IPS DF 6.9 (cell line): Measurements from ENCODE around the gene ATXN1L.
"Not testable (repeated sequence)": the region's sequence is repeated elsewhere in the genome, so short reads cannot be mapped to it uniquely, and the experiment has no call there.

Experiments used
- DNase-seq: peaks from one replicate; pipeline ENCODE4 v3.0.0-alpha.2; 2013; ENCODE audit warnings: low read depth, low spot score
- H3K27ac ChIP-seq: one replicate; pipeline ENCODE4 v1.5.1; 2013; ENCODE audit warnings: low read length, control low read depth
- H3K27me3 ChIP-seq: 2 replicates; pipeline ENCODE4 v1.6.1; 2013; ENCODE audit warnings: mild to moderate bottlenecking, low read length; ENCODE audit not compliant: control insufficient read depth, insufficient read depth
- H3K36me3 ChIP-seq: 2 replicates; pipeline ENCODE4 v1.6.1; 2013; ENCODE audit warnings: low read length; ENCODE audit not compliant: control insufficient read depth, insufficient read depth
- H3K4me1 ChIP-seq: 2 replicates; pipeline ENCODE4 v1.6.1; 2013; ENCODE audit warnings: low read length; ENCODE audit not compliant: control insufficient read depth, insufficient read depth
- H3K4me3 ChIP-seq: 2 replicates; pipeline ENCODE4 v1.5.1; 2013; ENCODE audit warnings: mild to moderate bottlenecking, low read length
- H3K9me3 ChIP-seq: 2 replicates; pipeline ENCODE4 v1.6.1; 2013; ENCODE audit warnings: low read length, inconsistent platforms; ENCODE audit not compliant: control insufficient read depth, insufficient read depth
- WGBS: extraction: QIAGEN DNeasy Blood & Tissue Kit; methylation state at CpG from one replicate; pipeline ENCODE4 v1.1.7; 2013; ENCODE audit warnings: mixed read lengths, missing lambda C conversion rate; ENCODE audit not compliant: insufficient read length, insufficient coverage; 5-methylcytosine and 5-hydroxymethylcytosine counted together

ATXN1L gene

DNA sequence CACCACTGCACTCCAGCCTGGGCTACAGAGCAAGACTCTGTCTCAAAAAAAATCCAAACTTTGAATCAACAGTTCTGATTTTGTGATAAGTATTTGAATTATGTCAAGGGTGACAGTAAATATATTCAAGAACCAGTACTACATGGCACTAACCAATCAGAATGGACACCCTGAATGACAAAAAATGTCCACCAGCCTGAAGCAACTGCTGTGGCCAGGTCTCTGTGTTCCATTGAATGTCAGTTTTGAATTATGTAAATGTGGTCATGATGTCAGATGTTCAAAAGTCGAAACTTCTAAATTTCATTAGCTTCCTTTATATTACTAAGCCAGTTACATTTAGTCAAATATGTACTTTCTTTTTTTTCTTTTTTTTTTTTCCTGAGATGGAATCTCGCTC lies 15.4 kb upstream of the ATXN1L start:
- H3K4me3 ChIP-seq: no peak overlapping the region
- no peaks in the 10 kb centered on the region for H3K36me3 ChIP-seq
- WGBS: no CpG with 5 or more reads among the region's 2 CpGs
- DNase-seq: no peak
- H3K27me3 ChIP-seq: no peaks in the 10 kb centered on the region
- no peaks in the 10 kb centered on the region for H3K4me1 ChIP-seq
- no peak overlapping the region for H3K27ac ChIP-seq
- no peaks in the 10 kb centered on the region for H3K9me3 ChIP-seq

- not testable (repeated sequence) for DNase-seq, H3K36me3 ChIP-seq, H3K4me3 ChIP-seq, H3K9me3 ChIP-seq, H3K27me3 ChIP-seq, H3K27ac ChIP-seq, H3K4me1 ChIP-seq
- no CpG with 5 or more reads among the region's 3 CpGs for WGBS
Observed at GRCh38 chr16:71831698-71832097, 14.1 kb upstream of the ATXN1L start.

DNA sequence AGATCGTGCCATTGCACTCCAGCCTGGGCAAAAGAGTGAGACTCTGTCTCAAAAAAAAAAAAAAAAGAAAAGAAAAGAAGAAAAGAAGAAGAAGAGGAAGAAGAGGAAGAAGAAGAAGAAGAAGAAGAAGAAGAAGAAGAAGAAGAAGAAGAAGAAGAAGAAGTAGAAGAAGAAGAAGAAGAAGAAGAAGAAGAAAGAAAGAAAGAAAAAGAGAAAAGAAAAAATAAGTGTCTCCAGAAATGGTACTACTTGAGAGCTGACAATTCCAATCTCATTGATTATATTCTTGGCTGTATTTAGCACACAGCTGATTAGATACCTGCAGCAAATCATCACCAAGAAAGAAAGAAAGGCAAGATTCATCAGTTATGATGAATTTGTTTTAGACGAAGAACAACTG lies 13.7 kb upstream of the ATXN1L start:
- H3K27ac ChIP-seq, H3K4me3 ChIP-seq: not testable (repeated sequence)
- WGBS: no CpG with 5 or more reads among the region's 2 CpGs

GRCh38 chr16:71834291-71834690 lies 11.5 kb upstream of the ATXN1L start:
- no peak overlapping the region for H3K27ac ChIP-seq
- no peaks in the 10 kb centered on the region for H3K4me1 ChIP-seq
- no peaks in the 10 kb centered on the region for H3K36me3 ChIP-seq
- WGBS: no CpG with 5 or more reads among the region's 3 CpGs
- no peaks in the 10 kb centered on the region for H3K9me3 ChIP-seq
- DNase-seq: no peak
- H3K4me3 ChIP-seq: no peak overlapping the region
- H3K27me3 ChIP-seq: no peaks in the 10 kb centered on the region

More for the DNA sequence above, 13.7 kb upstream of the ATXN1L start:
- H3K4me1 ChIP-seq, H3K27me3 ChIP-seq, H3K36me3 ChIP-seq, H3K9me3 ChIP-seq, DNase-seq: not testable (repeated sequence)

GRCh38 chr16:71837150-71837549 lies 8.6 kb upstream of the ATXN1L start:
- WGBS: no CpG with 5 or more reads among the region's 3 CpGs
- no peak for DNase-seq
- Histone ChIP-seq H3K36me3 (no peaks in the 10 kb centered on the region), H3K27me3 (no peaks in the 10 kb centered on the region), H3K4me3 (no peak overlapping the region), H3K27ac (no peak overlapping the region), H3K9me3 (no peaks in the 10 kb centered on the region), H3K4me1 (no peaks in the 10 kb centered on the region)

GRCh38 chr16:71840052-71840451 lies 5.7 kb upstream of the ATXN1L start:
- Histone ChIP-seq H3K36me3 (no peaks in the 10 kb centered on the region), H3K9me3 (no peaks in the 10 kb centered on the region), H3K27me3 (no peaks in the 10 kb centered on the region), H3K4me1 (no peaks in the 10 kb centered on the region), H3K27ac (no peak overlapping the region), H3K4me3 (no peak overlapping the region)
- no peak for DNase-seq
- no CpG with 5 or more reads among the region's 7 CpGs for WGBS

DNA sequence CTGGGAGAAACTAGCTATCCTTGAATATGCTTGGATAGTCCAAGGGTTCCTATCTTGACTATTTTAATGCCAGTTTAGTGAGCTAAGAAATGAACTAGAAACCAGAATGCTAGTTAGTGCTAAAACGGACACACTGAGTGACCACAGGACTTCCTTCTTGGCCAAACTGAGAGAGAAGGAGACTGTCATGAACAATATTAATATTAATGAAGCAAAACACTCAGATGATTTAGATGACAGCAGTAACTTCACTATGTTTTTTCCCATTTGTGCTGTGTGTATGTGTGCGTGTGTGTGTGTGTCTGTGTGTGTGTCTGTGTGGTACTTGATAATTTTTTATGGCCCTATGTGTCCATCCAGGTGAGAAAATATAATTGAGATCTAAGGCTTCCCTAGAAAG lies 2.2 kb upstream of the ATXN1L start:
- H3K27ac ChIP-seq: no peak overlapping the region

DNA sequence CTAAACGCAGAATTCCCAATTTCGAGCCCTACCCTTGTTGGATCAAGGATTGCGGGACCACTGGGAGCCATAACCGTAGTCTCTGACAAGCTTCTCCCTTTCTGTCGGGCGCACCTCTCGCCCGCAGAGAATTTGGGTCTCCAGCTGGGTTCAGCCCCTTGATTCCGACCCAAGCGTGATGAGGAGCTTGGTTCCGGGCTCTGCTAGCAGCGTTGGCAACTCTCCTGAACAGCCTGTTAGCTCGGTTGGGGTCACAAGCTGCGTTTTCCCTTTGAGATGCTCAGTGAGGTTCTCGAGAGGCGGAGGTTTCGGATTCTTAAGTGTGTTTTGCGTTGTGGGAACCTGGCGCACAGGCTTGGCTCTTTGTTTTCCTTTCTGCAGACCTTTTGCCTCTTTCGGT lies 655 bp downstream of the ATXN1L start:
- H3K4me1 ChIP-seq: no peaks in the 10 kb centered on the region
- no peaks in the 10 kb centered on the region for H3K9me3 ChIP-seq
- peak overlapping the region; percentile 97 for H3K4me3 ChIP-seq
- DNase-seq: no peak
- no CpG with 5 or more reads among the region's 20 CpGs for WGBS
- no peaks in the 10 kb centered on the region for H3K27me3 ChIP-seq
- peaks cover 18% of the 10 kb centered on the region for H3K36me3 ChIP-seq
- H3K27ac ChIP-seq: no peak overlapping the region

More for the DNA sequence above, 2.2 kb upstream of the ATXN1L start:
- no CpG with 5 or more reads among the region's 2 CpGs for WGBS
- no peaks in the 10 kb centered on the region for H3K27me3 ChIP-seq
- no peaks in the 10 kb centered on the region for H3K9me3 ChIP-seq
- H3K4me3 ChIP-seq: no peak overlapping the region
- no peaks in the 10 kb centered on the region for H3K4me1 ChIP-seq
- H3K36me3 ChIP-seq: no peaks in the 10 kb centered on the region; the same call in 1 of the 2 replicates
- no peak for DNase-seq

GRCh38 chr16:71847096-71847495 lies 1.3 kb downstream of the ATXN1L start:
- peaks cover 18% of the 10 kb centered on the region for H3K36me3 ChIP-seq
- H3K27ac ChIP-seq: no peak overlapping the region

DNA sequence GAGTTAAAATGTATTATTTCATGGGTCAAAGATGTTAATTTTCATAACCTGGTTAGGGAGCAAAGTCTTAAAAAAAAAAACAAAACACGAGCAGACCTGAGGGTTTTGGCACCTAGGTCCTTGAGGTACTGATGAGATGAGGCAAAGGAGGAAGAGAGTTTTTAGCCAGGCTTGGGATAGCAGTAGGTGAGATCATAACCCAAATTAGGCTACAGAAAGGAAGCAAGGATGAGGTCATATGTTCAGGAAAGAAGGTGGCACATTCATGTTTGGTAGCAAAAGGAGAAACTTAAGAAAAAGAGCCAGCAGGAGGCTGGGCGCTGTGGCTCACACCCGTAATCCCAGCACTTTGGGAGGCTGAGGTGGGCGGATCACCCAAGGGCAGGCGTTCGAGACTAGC lies 2.8 kb downstream of the ATXN1L start:
- Histone ChIP-seq H3K36me3 (peaks cover 18% of the 10 kb centered on the region), H3K4me1 (no peaks in the 10 kb centered on the region), H3K9me3 (no peaks in the 10 kb centered on the region), H3K27ac (no peak overlapping the region), H3K4me3 (no peak overlapping the region), H3K27me3 (no peaks in the 10 kb centered on the region)
- WGBS: no CpG with 5 or more reads among the region's 6 CpGs
- DNase-seq: no peak

More at GRCh38 chr16:71847096-71847495, 1.3 kb downstream of the ATXN1L start:
- DNase-seq: no peak
- no CpG with 5 or more reads among the region's 3 CpGs for WGBS
- Histone ChIP-seq H3K4me3 (no peak overlapping the region; the same call in 1 of the 2 replicates), H3K27me3 (no peaks in the 10 kb centered on the region), H3K9me3 (no peaks in the 10 kb centered on the region), H3K4me1 (no peaks in the 10 kb centered on the region)

DNA sequence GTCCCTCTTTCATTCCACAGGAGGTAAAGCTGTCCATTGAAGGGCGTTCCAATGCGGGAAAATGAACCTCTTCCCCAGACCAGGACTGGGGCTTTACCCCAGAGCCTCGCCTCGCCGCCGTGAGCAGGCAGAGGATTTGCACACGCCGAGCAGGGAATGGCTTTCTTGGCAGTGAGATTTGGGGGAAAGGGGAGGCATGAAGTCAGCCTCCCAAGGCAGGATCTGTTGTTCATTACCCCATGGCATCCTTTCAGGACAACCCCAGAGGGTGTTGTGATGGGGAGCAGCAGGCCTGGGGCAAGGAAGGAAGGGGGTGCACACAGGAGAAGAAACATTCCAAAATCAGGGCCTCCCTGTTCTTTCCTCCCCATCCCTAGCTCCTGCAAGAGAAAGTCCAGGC lies 6.0 kb downstream of the ATXN1L start:
- no peak overlapping the region for H3K4me3 ChIP-seq
- H3K27ac ChIP-seq: no peak overlapping the region
- peaks cover 18% of the 10 kb centered on the region for H3K36me3 ChIP-seq
- no peaks in the 10 kb centered on the region for H3K9me3 ChIP-seq
- DNase-seq: no peak
- whole genome bisulfite sequencing: no CpG with 5 or more reads among the region's 8 CpGs
- H3K27me3 ChIP-seq: no peaks in the 10 kb centered on the region
- H3K4me1 ChIP-seq: no peaks in the 10 kb centered on the region
